Jurkat, Clone E6-1 (cell line): ENCODE results near the gene ERAL1.
A peak's percentile ranks its signal among the peaks of the same experiment; 100 is the strongest.
"Not testable (repeated sequence)": the region's sequence is repeated elsewhere in the genome, so short reads cannot be mapped to it uniquely, and the experiment has no call there.

Experiments
- DNase-seq: peaks from one replicate; pipeline ENCODE4 v3.0.0-alpha.2; 2011; ENCODE audit warnings: low read depth, low spot score
- H3K4me3 ChIP-seq: 2 replicates; pipeline ENCODE4 v1.5.1; 2011; ENCODE audit warnings: mild to moderate bottlenecking, low read length, control low read depth, moderate library complexity

The ERAL1 gene

GRCh38 chr17:28895794-28896447 lies 41.1 kb downstream of the ERAL1 start:
- no peak overlapping the region; the same call in 1 of the 2 replicates for H3K4me3 ChIP-seq
- DNase-seq, result no peak

- no peak for DNase-seq
- peak overlapping the region; percentile 77 for H3K4me3 ChIP-seq
Measured at GRCh38 chr17:28896491-28896883, 41.7 kb downstream of the ERAL1 start.

- DNase-seq, result peak; percentile 34
- peak within 1 kb of the TSS; percentile 77 for H3K4me3 ChIP-seq
Measured at GRCh38 chr17:28896884-28897768, 42.3 kb downstream of the ERAL1 start, which contains the start of gene FLOT2. FLOT2 (minus strand) TSS chr17:28897733; CDS start chr17:28897574, 159 bp downstream.

GRCh38 chr17:28897769-28898526 lies 43.1 kb downstream of the ERAL1 start:
- no peak for DNase-seq
- peak overlapping the region; percentile 77 for H3K4me3 ChIP-seq

GRCh38 chr17:28898527-28898955 lies 43.7 kb downstream of the ERAL1 start:
- no peak for DNase-seq
- no peak overlapping the region for H3K4me3 ChIP-seq

- no peak for DNase-seq
Measured at GRCh38 chr17:28899212-28899815, 44.5 kb downstream of the ERAL1 start.

GRCh38 chr17:28900986-28901726 lies 46.3 kb downstream of the ERAL1 start:
- peak overlapping the region; percentile 79 for H3K4me3 ChIP-seq
- no peak for DNase-seq

More at GRCh38 chr17:28899212-28899815, 44.5 kb downstream of the ERAL1 start:
- H3K4me3 ChIP-seq, result no peak overlapping the region

- H3K4me3 ChIP-seq, result peak overlapping the region; percentile 79
- DNase-seq, result peak; percentile 41
Measured at GRCh38 chr17:28901866-28902818, 47.3 kb downstream of the ERAL1 start.

- peak; percentile 90 for DNase-seq
- peak within 1 kb of the TSS; percentile 79 for H3K4me3 ChIP-seq
Measured at GRCh38 chr17:28902819-28903545, 48.2 kb downstream of the ERAL1 start, which contains the start of gene DHRS13. DHRS13 (minus strand) TSS chr17:28903079; CDS start chr17:28902944, 135 bp downstream.

GRCh38 chr17:28903546-28903841 lies 48.7 kb downstream of the ERAL1 start:
- H3K4me3 ChIP-seq, DNase-seq: not testable (repeated sequence)

- no peak for DNase-seq
- H3K4me3 ChIP-seq, result no peak overlapping the region
Measured at GRCh38 chr17:28904800-28905199, 50.0 kb downstream of the ERAL1 start.

- H3K4me3 ChIP-seq, result no peak overlapping the region
- no peak for DNase-seq
Measured at GRCh38 chr17:28906276-28906675, 51.5 kb downstream of the ERAL1 start.

- no peak for DNase-seq
- no peak overlapping the region for H3K4me3 ChIP-seq
Measured at GRCh38 chr17:28906706-28907438, 52.1 kb downstream of the ERAL1 start.

- DNase-seq, result no peak
- no peak overlapping the region for H3K4me3 ChIP-seq
Measured at GRCh38 chr17:28907709-28908475, 53.1 kb downstream of the ERAL1 start.

GRCh38 chr17:28908640-28909167 lies 53.9 kb downstream of the ERAL1 start:
- H3K4me3 ChIP-seq, result no peak overlapping the region
- DNase-seq, result no peak
